ENCODE results near the gene EBP. TPM values are rescaled to one million over a fixed set of nuclear protein-coding genes. Genes with fewer than 3 reads are reported as not detected.

Gene EBP
- total RNA-seq, 1 experiment from 2014 or later, result 141 TPM

GRCh38 chrX:48492293-48492910, 29.2 kb upstream of the EBP start:
- no peak overlapping the region for H3K4me3 ChIP-seq (ENCODE audit: low read depth, low read length)
- ChIA-PET POLR2A (no interaction called here), CTCF (no interaction called here)
- Mint-ChIP-seq H3K4me3 (ENCODE audit: unreplicated experiment) (no peak overlapping the region), H3K27me3 (ENCODE audit: insufficient read depth, unreplicated experiment) (no peaks in the 10 kb centered on the region), H3K4me1 (ENCODE audit: low read depth, unreplicated experiment) (peaks cover 6% of the 10 kb centered on the region), H3K36me3 (ENCODE audit: insufficient read depth, unreplicated experiment) (no peaks in the 10 kb centered on the region), H3K9me3 (ENCODE audit: unreplicated experiment) (no peaks in the 10 kb centered on the region), H3K27ac (ENCODE audit: unreplicated experiment) (no peak overlapping the region)
- no peaks in the 10 kb centered on the region for H3K27me3 ChIP-seq (replicated peaks; ENCODE audit: control insufficient read depth, insufficient read depth, low read length)
- DNase-seq, result no peak
- H3K4me1 ChIP-seq, result no peaks in the 10 kb centered on the region
- no peaks in the 10 kb centered on the region for H3K9me3 ChIP-seq
- BruUV-seq (replicated peaks), result no TSS peak
- no peak for TF ChIP-seq CTCF (IDR thresholded peaks at IDR 0.05; ENCODE audit: insufficient read depth in 1 of 2, low read depth in 1 of 2, low read length in 1 of 2, severe bottlenecking in 1 of 2, unreplicated experiment in 1 of 2)
- no peaks in the 10 kb centered on the region for H3K36me3 ChIP-seq (ENCODE audit: control insufficient read depth, insufficient read depth, low read length)
- intact Hi-C loops (cut with micrococcal nuclease; ENCODE audit: unreplicated experiment), result no loop called here

- no peak overlapping the region for H3K4me3 ChIP-seq (ENCODE audit: low read depth, low read length)
- no peaks in the 10 kb centered on the region for H3K36me3 ChIP-seq (ENCODE audit: control insufficient read depth, insufficient read depth, low read length)
- Mint-ChIP-seq H3K4me3 (ENCODE audit: unreplicated experiment) (no peak overlapping the region), H3K9me3 (ENCODE audit: unreplicated experiment) (no peaks in the 10 kb centered on the region), H3K27me3 (ENCODE audit: insufficient read depth, unreplicated experiment) (no peaks in the 10 kb centered on the region), H3K36me3 (ENCODE audit: insufficient read depth, unreplicated experiment) (no peaks in the 10 kb centered on the region), H3K4me1 (ENCODE audit: low read depth, unreplicated experiment) (peaks cover 6% of the 10 kb centered on the region), H3K27ac (ENCODE audit: unreplicated experiment) (no peak overlapping the region)
- no TSS peak for BruUV-seq (replicated peaks)
- no peaks in the 10 kb centered on the region for H3K27me3 ChIP-seq (replicated peaks; ENCODE audit: control insufficient read depth, insufficient read depth, low read length)
- ChIA-PET CTCF (interaction anchor here (0.7 kb wide), 1 partner anchor 20 kb away, joined by 3 read pairs; no protein-coding TSS in a partner anchor), POLR2A (no interaction called here)
- TF ChIP-seq CTCF (IDR thresholded peaks at IDR 0.05; ENCODE audit: insufficient read depth in 1 of 2, low read depth in 1 of 2, low read length in 1 of 2, severe bottlenecking in 1 of 2, unreplicated experiment in 1 of 2), result peak in 1 of 2 experiments; percentile 18
- peak in 1 of 2 experiments; percentile 36 for DNase-seq
- intact Hi-C loops (cut with micrococcal nuclease; ENCODE audit: unreplicated experiment), result loop anchor here (1.0 kb wide), 1 partner anchor 411 kb away; no protein-coding TSS in a partner anchor
- no peaks in the 10 kb centered on the region for H3K9me3 ChIP-seq
- H3K4me1 ChIP-seq, result no peaks in the 10 kb centered on the region
These were observed 27.7 kb upstream of the EBP start for GRCh38 chrX:48493890-48494364.

GRCh38 chrX:48496660-48497059, 24.9 kb upstream of the EBP start:
- no peak for TF ChIP-seq CTCF (IDR thresholded peaks at IDR 0.05; ENCODE audit: insufficient read depth in 1 of 2, low read depth in 1 of 2, low read length in 1 of 2, severe bottlenecking in 1 of 2, unreplicated experiment in 1 of 2)
- intact Hi-C loops (cut with micrococcal nuclease; ENCODE audit: unreplicated experiment), result no loop called here
- CTCF ChIA-PET, result no interaction called here
- Mint-ChIP-seq H3K9me3 (ENCODE audit: unreplicated experiment) (no peaks in the 10 kb centered on the region), H3K36me3 (ENCODE audit: insufficient read depth, unreplicated experiment) (no peaks in the 10 kb centered on the region), H3K4me1 (ENCODE audit: low read depth, unreplicated experiment) (peaks cover 6% of the 10 kb centered on the region), H3K4me3 (ENCODE audit: unreplicated experiment) (no peak overlapping the region), H3K27ac (ENCODE audit: unreplicated experiment) (no peak overlapping the region), H3K27me3 (ENCODE audit: insufficient read depth, unreplicated experiment) (no peaks in the 10 kb centered on the region)
- H3K4me3 ChIP-seq (ENCODE audit: low read depth, low read length), result no peak overlapping the region
- BruUV-seq (replicated peaks), result no TSS peak
- POLR2A ChIA-PET, result no interaction called here
- no peaks in the 10 kb centered on the region for H3K36me3 ChIP-seq (ENCODE audit: control insufficient read depth, insufficient read depth, low read length)
- no peak for DNase-seq
- H3K27me3 ChIP-seq (replicated peaks; ENCODE audit: control insufficient read depth, insufficient read depth, low read length), result no peaks in the 10 kb centered on the region
- H3K9me3 ChIP-seq, result no peaks in the 10 kb centered on the region
- H3K4me1 ChIP-seq, result no peaks in the 10 kb centered on the region

All from Caco-2 (cell line).